ENCODE data around the gene SDK2. TPM values are rescaled to one million over a fixed set of nuclear protein-coding genes. Genes with fewer than 3 reads are reported as not detected.

SDK2 gene
- total and polyA plus RNA-seq, 2 of the 8 experiments (the other 6 are each of a cell fraction or from before 2014, with no cell fraction given) = 3.9 to 4.1 TPM

GRCh38 chr17:73551759-73552158, 92.5 kb downstream of the SDK2 start:
- 91% methylated on average over 5 of the region's 5 CpGs; no CpG with 5 or more reads in 1 of the 2 experiments for WGBS, 2 experiments (ENCODE audit: extremely low coverage in 1 of 2, insufficient coverage in 1 of 2, insufficient read length in 1 of 2, insufficient replicate concordance in 2 of 2, low coverage in 1 of 2, low lambda C conversion rate in 2 of 2, missing lambda C conversion rate in 1 of 2)
- no peak for FAIRE-seq

More at GRCh38 chr17:73551759-73552158, 92.5 kb downstream of the SDK2 start:
- Histone ChIP-seq H3K23ac (ENCODE audit: insufficient read length) (no peak overlapping the region), H3K4ac (replicated peaks; ENCODE audit: insufficient read length, low read depth, low read length) (peak overlapping the region; percentile 59), H2AK5ac (ENCODE audit: low read depth, low read length) (no peak overlapping the region), H2BK5ac (ENCODE audit: low read depth, low read length) (no peak overlapping the region), H3K79me2 (ENCODE audit: control insufficient read depth in 1 of 2, insufficient read depth in 2 of 2, low read length in 2 of 2) (no peaks in the 10 kb centered on the region), H3K27me3 (replicated peaks in 1 of 4; ENCODE audit: control insufficient read depth in 3 of 4, extremely low read depth in 1 of 4, insufficient read depth in 3 of 4, low read length in 3 of 4) (no peaks in the 10 kb centered on the region; a peak in 1 of 7 replicates), H4K8ac (ENCODE audit: extremely low read depth, insufficient read depth, low read length) (no peak overlapping the region), H3K4me3 (ENCODE audit: extremely low read depth in 1 of 4, insufficient read depth in 2 of 4, low read depth in 3 of 4, low read length in 4 of 4) (no peak overlapping the region), H3K36me3 (ENCODE audit: control insufficient read depth in 2 of 4, insufficient read depth in 4 of 4, low read length in 3 of 4) (no peaks in the 10 kb centered on the region), H3K4me1 (replicated peaks in 1 of 4; ENCODE audit: control insufficient read depth in 3 of 4, insufficient read depth in 4 of 4, low read length in 3 of 4) (peaks cover 0 to 25% (median 14%) of the 10 kb centered on the region in 4 experiments; a peak in 6 of 7 replicates), H2BK20ac (ENCODE audit: low read length) (no peak overlapping the region), H3K9me3 (ENCODE audit: insufficient read depth in 2 of 2, low read depth in 1 of 2, low read length in 1 of 2) (no peaks in the 10 kb centered on the region), H3K27ac (ENCODE audit: low read depth, low read length) (no peak overlapping the region), H4K20me1 (replicated peaks in 1 of 2; ENCODE audit: control insufficient read depth in 1 of 2, insufficient read depth in 2 of 2, low read length in 2 of 2) (peaks cover 0 to 2% of the 10 kb centered on the region in 2 experiments), H2BK15ac (ENCODE audit: low read length) (peak overlapping the region; percentile 72; the same call in 1 of the 2 replicates), H2BK12ac (ENCODE audit: low read depth, low read length) (0 out of 2 replicates have a peak overlapping the region, but pooled peaks have one; percentile 39), H3K79me1 (ENCODE audit: low read depth, low read length) (0 out of 2 replicates have a peak, but pooled peaks cover 2% of the 10 kb centered on the region), H4K91ac (replicated peaks; ENCODE audit: insufficient read length, low read length) (peak overlapping the region; percentile 69), H3K18ac (ENCODE audit: extremely low read depth, low read length) (0 out of 2 replicates have a peak overlapping the region, but pooled peaks have one; percentile 32), H2AFZ (ENCODE audit: low read length) (no peak overlapping the region), H3K9ac (replicated peaks in 1 of 4; ENCODE audit: extremely low read depth in 1 of 4, low read depth in 3 of 4, low read length in 3 of 4) (no peak overlapping the region), H2BK120ac (replicated peaks; ENCODE audit: low read depth, low read length) (no peak overlapping the region), H3K4me2 (ENCODE audit: insufficient read depth in 1 of 2, low read depth in 2 of 2, low read length in 2 of 2) (no peak overlapping the region), H3K14ac (ENCODE audit: insufficient read length) (no peak overlapping the region), H4K5ac (ENCODE audit: insufficient read length, low read depth, low read length) (no peak overlapping the region), H3K23me2 (ENCODE audit: low read depth, low read length) (no peaks in the 10 kb centered on the region), H3K56ac (replicated peaks; ENCODE audit: insufficient read length, low read depth, low read length) (no peak overlapping the region)
- DNase-seq (ENCODE audit: low read depth in 1 of 2, low spot score in 2 of 2) = no peak
- ChIA-PET CTCF (ENCODE audit: partially characterized antibody) (interaction anchor here (0.6 to 6.8 kb wide), 7 partner anchors 11 to 159 kb away, joined by 3 to 39 read pairs (median 4); no protein-coding TSS in a partner anchor), POLR2A (ENCODE audit: partially characterized antibody) (interaction anchor here (1.3 kb wide), 1 partner anchor 9 kb away, joined by 3 read pairs; no protein-coding TSS in a partner anchor)
- TF ChIP-seq RFX5 (IDR thresholded peaks at IDR 0.05; ENCODE audit: borderline replicate concordance, low read depth, low read length) (no peak), CHD2 (IDR thresholded peaks at IDR 0.05; ENCODE audit: low read length) (peak; percentile 74), SP2 (IDR thresholded peaks at IDR 0.05; ENCODE audit: low read length) (peak; percentile 36; the same call in 1 of the 2 replicates), SP4 (IDR thresholded peaks at IDR 0.05; ENCODE audit: low read length) (no peak), RNF2 (IDR thresholded peaks at IDR 0.05; ENCODE audit: borderline replicate concordance, low read depth, low read length, missing control alignments, poor library complexity, severe bottlenecking) (no peak), SP1 (IDR thresholded peaks at IDR 0.05; ENCODE audit: low read depth, low read length) (peak; percentile 90), ASH2L (IDR thresholded peaks at IDR 0.05; ENCODE audit: low read length) (no peak)
- TF ChIP-seq, protein P1, sequence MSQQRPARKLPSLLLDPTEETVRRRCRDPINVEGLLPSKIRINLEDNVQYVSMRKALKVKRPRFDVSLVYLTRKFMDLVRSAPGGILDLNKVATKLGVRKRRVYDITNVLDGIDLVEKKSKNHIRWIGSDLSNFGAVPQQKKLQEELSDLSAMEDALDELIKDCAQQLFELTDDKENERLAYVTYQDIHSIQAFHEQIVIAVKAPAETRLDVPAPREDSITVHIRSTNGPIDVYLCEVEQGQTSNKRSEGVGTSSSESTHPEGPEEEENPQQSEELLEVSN (IDR thresholded peaks at IDR 0.05) = no peak
